ENCODE results near the gene DDC.

DDC gene

GRCh38 chr7:50562136-50562535 lies 3.1 kb downstream of the DDC start:
- DNase-seq (ENCODE audit: low read depth, low spot score) = no peak
- in situ Hi-C loops (cut with HindIII; ENCODE audit: low sequenced_read_pairs) = no loop called here
- no peak overlapping the region for H3K4me3 ChIP-seq (ENCODE audit: low read depth, low read length)
- TF ChIP-seq CTCF (IDR thresholded peaks at IDR 0.05; ENCODE audit: low read depth, low read length) = no peak

DNA sequence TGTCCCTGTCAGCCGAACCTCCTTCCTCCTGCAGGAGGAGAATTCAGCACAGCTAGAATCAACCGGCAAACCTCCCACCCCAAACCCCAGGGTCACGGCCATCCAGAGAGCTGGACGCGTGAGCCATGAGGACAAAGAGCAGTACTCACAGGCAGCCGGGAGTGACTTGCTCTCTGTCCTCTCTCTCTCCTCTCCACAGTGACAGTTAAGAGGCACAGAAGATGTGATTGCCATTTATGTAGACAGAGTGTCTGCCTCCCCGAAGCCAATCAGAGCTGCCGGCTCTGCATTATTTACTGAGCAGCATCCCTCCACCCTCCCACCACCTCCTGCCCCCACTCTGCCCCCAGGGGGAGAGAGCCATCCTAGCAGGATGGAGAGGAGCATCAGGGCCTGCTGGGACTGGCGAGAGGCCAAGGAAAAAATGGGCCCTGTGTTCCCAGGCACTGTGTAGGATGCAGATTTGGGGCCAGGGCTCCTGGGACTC lies 4.3 kb downstream of the DDC start:
- no peak for TF ChIP-seq CTCF (IDR thresholded peaks at IDR 0.05; ENCODE audit: low read depth, low read length)
- in situ Hi-C loops (cut with HindIII; ENCODE audit: low sequenced_read_pairs) = no loop called here
- H3K4me3 ChIP-seq (ENCODE audit: low read depth, low read length) = no peak overlapping the region
- DNase-seq (ENCODE audit: low read depth, low spot score) = no peak

DNA sequence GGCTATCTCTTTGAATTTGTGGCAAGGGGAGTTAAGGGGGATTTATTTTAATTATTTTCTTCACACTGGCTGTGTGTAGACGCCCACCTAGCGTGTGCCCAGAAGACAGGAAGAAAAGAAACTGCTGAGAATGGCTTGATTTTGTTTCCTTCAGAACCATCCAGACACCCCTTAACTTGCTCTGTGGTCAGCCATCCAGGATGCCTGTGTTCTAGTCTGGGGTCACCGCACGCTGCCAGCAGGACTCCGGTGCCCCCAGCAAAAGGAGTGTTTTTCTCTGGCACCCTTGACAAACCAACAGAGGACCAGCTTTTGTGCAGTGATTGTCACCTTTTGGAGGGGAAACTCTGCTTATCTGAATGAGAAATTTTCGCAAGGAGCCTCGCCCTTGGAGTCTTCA lies 5.3 kb downstream of the DDC start:
- TF ChIP-seq CTCF (IDR thresholded peaks at IDR 0.05; ENCODE audit: low read depth, low read length) = no peak
- in situ Hi-C loops (cut with HindIII; ENCODE audit: low sequenced_read_pairs) = no loop called here
- no peak overlapping the region for H3K4me3 ChIP-seq (ENCODE audit: low read depth, low read length)
- DNase-seq (ENCODE audit: low read depth, low spot score) = no peak

DNA sequence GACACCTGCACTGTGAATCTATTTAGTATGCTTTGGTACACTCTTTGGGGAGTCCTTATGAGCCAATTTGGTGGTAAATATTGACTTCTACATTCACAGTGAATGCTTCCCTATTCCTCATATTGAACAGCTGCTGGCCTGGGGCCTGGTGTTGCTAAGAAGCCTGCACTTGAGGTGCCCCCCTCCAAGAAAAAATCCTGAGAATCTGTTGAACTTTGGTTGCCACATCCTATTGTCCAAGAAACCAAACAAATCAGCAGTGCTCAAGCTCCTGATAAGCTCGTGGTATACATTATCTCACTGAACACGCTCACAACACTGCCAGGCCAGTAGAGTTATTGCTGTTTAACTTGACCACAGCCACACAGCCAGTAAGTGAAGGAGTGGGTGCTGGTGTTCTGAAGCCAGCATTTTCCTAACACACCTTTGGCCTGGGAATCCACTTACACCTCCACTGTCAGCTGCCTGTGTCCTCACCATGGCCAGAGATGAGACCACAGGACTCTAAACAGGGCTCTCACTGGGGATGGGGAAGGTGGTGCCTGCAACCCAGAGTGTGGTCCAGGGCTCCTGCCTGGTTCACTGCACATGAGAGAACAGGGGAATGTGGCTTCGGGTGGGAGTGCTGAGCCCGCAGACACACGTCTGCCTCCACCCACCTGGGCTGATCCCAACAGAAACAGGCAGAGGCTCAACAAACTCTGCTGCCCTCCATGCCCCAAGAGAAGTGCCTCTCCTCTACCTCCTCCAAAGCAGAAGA lies 6.7 kb downstream of the DDC start:
- TF ChIP-seq CTCF (IDR thresholded peaks at IDR 0.05; ENCODE audit: low read depth, low read length) = no peak
- in situ Hi-C loops (cut with HindIII; ENCODE audit: low sequenced_read_pairs) = no loop called here
- no peak overlapping the region for H3K4me3 ChIP-seq (ENCODE audit: low read depth, low read length)
- DNase-seq (ENCODE audit: low read depth, low spot score) = no peak

- in situ Hi-C loops (cut with HindIII; ENCODE audit: low sequenced_read_pairs) = no loop called here
- no peak for TF ChIP-seq CTCF (IDR thresholded peaks at IDR 0.05; ENCODE audit: low read depth, low read length)
- DNase-seq (ENCODE audit: low read depth, low spot score) = no peak
- H3K4me3 ChIP-seq (ENCODE audit: low read depth, low read length) = no peak overlapping the region
These were observed 8.1 kb downstream of the DDC start for GRCh38 chr7:50557099-50557498.

DNA sequence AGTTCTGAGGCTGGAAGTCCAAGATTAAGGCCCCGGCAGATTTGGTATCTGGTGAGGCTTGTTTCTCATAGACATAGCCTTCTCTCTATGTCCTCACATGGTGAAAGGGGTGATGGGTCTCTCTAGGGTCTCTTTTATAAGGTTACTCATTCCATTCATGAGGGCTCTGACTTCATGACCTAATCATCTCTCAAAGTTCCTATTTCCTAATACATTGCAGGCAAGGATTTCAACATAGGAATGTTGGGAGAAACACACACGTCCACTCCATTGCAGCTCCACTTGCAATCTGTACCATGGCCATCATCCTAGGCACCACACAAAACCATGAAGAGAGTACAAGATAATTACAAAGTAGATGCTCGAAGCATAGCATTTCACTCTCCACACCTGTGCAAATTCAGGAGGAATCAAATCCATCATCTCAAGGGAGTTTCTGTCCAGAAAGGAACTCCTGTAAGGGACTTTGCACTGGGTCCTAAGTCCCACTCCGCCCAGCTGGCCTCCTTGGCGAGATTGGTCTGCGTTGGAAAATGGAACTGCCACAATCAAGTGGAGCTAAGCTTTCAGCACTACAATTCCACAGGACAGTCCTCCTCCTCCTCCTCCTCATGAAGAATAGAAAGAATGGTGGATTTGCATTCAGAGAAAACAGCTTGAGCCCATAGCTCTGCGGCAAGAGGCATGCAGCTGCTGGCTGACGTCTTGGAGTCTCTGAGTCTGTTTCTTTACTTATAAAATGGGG lies 8.8 kb downstream of the DDC start:
- H3K4me3 ChIP-seq (ENCODE audit: low read depth, low read length) = no peak overlapping the region
- TF ChIP-seq CTCF (IDR thresholded peaks at IDR 0.05; ENCODE audit: low read depth, low read length) = no peak
- in situ Hi-C loops (cut with HindIII; ENCODE audit: low sequenced_read_pairs) = no loop called here
- DNase-seq (ENCODE audit: low read depth, low spot score) = no peak
